HuH-7 (cell line): ENCODE data around the gene SERPINA9.
A peak's percentile ranks its signal among the peaks of the same experiment; 100 is the strongest.
"Not testable (repeated sequence)": the region's sequence is repeated elsewhere in the genome, so short reads cannot be mapped to it uniquely, and the experiment has no call there.

ENCODE experiments used
- DNase-seq: peaks from one replicate; pipeline ENCODE4 v3.0.0; 2011; ENCODE audit warnings: low spot score

Gene SERPINA9

DNA sequence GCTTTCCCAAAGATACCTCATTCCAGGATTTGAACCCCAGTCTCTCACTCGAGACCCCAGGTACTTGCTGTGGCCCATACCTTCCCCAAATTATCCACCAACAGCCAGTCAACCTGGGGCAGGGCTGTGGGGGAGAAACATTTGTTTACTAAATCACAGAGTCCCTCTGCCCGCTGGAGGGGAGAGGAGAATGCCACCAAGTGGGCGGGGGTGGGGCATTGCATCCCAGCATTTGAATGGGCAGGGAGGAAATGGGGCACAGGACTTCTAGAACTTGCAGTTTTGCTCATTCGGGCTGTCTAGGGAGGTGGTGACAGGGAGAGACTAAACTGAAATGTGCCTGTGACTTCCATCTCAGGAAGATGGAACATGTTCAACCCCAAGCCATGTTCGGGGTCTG, 10.9 kb upstream of the SERPINA9 start:
- no peak for DNase-seq

DNA sequence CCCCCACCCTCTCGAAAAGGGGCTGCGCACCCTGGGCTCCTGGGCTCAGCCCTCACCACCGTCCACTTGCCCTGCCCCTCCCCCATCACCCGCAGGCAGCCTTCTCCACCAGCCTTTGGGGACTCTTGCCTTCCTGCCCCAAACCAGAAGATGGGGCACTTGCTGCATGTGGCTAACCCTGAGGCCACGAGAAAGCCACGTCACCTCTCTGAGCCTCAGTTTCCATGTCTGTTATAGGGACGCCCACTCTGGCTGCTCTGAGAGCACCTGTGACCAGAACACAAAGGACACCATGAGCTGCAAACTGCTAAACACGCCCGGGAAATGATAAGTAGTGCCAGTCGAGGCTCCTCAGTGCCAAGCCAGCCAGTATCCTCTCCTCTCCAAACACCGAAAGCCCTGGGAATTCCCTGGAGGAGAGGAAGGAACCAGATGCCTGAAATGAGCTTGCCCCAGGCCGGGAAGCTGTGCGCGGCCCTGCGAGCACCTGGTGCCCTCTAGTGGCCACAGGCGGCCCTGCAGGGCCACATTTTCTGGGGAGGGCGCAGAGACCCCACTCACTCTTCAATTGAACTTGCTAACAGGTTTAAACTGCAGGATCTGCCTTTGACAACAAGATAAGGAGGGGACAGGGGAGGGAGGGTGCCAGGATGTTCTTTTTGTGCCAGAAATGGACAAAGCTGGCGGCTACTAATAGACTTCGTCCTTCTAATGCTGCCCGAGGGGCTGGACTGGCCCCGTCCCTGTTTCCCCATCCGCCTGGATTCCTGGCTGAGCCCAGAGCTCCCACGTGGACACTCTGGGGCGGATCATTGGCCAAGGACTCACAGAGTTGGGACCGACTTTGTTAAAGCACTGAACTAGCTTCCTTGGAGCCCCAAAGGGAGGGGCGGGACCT, 10.2 kb upstream of the SERPINA9 start:
- peak; percentile 74 for DNase-seq

DNA sequence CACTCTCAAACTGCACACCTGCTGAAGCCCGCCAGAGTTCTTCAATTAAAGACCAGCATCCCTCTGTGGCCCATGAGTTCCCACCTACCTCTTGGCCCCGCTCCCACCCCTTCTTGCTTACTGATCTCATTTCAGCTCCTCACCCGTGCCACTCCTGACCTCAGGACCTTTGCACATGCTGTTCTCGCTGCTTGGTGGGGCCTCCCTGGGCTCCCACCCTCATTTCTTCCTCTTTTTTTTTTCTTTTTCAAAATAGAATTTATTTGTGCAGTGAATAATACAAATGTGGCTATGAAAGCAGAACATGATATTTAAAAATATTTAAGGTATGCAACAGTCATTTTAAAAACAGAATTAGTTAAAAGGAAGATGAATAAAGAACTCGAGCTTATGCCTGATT, 8.5 kb upstream of the SERPINA9 start:
- no peak for DNase-seq

DNA sequence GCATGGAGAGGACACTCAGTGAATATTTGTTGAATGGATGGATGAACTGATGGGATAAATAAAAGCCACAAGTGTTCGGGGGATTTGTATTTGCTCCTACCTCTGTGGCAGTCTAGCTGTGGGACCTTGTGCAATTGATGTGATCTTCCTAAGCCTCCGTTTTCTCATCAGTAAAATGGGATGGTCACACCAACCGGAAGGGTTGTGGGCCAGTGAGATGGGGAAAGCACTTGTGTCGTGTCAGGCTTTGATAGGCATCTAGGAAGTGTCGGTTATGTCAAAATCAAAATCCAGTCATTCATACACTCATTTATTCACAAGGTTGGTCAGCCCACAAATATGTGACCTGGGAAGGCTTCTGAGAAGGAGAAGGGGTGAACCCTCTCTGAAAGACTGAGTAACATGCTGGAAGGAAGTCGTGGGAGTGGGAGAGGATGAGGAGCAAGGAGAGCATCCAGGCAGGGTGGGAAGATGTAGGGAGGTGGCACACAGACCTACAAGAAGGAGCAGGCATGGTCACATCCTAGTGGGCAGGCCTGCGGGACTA, 7.8 kb upstream of the SERPINA9 start:
- DNase-seq, result no peak

DNA sequence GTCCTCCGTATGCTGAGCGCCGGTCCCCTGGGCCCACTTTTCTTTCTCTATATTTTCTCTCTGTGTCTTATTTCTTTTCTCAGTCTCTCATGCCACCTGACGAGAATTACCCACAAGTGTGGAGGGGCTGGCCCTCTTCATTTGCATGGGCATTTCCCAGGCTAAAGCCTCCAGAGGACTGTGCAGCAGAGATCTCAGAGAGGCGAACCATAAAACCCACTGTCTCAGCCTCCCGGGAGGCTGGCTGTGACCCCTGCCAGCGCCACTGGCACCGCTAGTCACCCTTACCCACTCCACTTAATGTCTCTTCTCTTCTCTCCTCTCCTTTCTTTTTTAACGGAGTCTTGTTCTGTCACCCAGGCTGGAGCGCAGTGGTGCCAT, 7.1 kb upstream of the SERPINA9 start:
- no peak for DNase-seq

DNA sequence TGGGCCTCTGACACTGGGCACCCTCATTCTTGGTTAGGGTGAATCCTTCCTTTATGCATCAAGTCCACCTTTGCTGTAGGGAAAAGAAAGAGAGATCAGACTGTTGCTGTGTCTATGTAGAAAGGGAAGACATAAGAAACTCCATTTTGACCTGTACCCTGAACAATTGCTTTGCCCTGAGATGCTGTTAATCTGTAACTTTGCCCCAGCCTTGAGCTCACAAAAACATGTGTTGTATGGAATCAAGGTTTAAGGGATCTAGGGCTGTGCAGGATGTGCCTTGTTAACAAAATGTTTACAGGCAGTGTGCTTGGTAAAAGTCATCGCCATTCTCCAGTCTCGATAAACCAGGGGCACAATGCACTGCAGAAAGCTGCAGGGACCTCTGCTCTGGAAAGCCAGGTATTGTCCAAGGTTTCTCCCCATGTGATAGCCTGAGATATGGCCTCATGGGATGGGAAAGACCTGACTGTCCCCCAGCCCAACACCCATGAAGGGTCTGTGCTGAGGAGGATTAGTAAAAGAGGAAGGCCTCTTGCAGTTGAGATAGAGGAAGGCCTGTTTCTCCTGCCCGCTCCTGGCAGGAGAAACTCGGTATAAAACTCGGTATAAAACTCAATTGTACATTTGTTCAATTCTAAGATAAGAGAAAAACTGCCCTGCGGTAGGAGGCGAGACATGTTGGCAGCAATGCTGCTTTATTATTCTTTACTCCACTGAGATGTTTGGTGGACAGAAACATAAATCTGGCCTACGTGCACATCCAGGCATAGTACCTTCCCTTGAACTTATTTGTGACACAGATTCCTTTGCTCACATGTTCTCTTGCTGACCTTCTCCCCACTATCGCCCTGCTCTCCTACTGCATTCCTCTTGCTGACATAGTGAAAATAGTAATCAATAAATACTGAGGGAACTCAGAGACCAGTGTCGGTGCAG, 6.4 kb upstream of the SERPINA9 start:
- not testable (repeated sequence) for DNase-seq

DNA sequence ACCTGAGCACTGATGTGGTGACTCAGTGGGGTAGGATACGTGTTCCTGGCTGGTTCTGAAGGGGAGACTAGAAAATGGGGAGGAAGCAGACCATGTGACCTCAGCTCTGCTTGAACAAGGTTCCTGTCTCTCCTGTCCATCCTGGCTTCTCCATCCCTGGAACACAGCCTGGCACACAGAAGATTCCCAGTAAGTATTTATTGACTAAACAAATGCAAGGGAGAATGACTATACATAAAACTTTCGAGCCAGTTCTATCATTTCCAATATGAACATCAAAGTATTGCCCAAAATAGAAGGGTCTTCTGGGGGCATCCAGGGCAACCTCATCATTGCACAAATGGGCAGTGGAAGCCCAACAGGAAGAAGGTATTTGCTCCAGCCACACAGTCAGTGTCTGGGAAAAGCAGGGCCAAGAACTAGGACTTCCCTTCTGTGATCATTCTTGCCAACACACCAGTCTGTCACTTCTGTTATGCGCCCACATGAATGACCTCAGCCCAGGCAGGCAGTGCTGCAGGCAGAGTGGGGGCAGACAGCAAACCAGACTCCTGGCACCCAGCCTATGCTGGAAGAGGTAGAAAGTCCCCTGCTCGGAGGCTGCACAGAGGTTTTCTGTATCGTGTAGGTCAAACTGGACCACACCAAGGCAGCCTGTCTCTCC, 5.6 kb upstream of the SERPINA9 start:
- no peak for DNase-seq

DNA sequence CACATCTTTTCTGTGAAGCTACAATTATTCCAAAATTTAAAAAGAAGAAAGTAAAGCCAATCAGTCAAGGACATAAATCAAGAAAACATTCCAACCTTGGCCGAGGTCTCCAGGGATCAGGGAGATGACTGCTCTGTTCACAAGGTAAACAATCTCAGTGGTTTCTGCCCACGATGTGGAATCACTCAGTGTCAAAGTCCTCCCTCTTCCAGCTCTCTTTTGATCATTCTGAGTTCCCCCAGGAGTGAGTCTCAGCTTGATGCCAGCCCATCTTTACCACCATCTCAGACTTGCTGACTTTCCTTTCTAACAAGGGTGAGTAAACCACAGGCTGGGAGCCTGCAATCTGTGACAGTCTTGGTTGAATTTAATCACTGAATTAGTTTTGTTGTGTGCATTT, 4.8 kb upstream of the SERPINA9 start:
- no peak for DNase-seq

DNA sequence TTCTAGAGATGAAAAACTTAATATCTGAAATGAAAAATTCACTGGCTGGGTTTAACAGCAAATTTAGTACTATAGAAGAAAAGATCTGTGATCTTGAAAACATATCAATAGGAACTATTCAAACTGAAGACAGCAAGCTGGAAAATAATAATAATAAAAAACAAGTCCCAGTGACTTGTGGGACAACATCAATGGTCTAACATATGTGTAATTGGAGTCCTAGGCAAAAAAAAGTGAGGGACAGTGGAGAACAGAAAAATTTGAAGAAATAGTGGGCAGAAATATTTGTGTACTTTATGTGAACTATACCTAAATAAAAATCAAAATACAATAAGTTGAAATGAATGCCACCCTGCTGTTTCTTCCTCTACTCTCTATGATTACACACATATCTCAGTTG, 2.4 kb upstream of the SERPINA9 start:
- DNase-seq, result no peak

DNA sequence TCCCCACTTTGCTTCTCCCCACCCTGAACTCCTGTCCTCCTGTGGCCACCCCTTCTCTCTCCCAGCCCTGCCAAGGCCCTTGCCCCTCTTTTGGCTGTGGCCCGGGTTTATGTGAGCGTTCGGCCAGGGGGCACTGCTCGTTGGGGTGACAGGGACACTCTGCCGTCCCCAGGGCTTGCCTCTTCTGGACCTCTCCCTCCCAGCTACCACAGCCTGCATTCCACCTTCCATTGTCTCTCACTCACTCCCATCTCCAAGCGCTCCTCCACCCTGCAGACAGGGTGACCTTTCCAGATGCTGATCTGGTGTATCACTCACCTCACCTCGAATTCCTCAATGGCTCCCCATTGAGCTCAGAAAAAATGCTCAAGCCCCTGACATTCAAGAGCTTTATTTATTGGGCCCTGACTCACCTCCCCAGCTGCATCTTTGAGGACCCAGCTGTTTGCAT, 1.4 kb downstream of the SERPINA9 start:
- no peak for DNase-seq

DNA sequence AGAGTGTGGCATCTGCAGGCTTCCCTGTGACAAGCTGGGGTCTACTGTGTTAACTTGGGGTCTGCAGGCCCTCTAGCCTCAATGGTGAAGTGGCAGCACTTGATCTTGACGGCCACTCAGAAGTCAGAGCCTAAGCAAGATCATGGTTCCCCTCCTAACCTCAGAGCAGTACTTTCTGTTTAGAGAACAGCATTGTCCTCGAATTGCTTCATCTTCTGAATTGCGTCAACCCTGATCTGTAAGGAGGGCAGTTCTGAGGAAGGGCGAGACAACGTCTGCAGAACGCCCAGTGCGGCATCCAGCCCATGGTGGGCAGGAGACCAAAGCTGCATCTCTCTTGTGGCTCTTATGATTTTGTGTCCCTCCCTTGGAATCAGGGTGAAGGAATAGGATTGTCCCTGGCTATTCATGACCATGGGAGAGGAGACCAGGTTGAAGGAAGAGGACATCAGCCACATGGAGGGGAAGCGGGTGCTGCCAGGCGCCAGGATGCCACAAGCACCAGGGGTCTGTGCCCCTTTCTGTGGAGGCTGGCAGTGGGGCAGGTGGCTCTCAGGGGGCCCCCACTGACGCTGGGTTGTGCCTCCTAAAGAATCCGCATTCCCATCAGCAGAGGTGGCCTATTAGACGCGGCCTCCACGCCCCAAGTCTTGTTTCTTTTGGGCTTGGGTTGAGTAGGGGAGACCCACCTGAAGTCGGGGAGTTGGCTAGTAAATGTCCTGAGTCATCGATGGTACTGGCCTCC, 2.2 kb downstream of the SERPINA9 start:
- no peak for DNase-seq

DNA sequence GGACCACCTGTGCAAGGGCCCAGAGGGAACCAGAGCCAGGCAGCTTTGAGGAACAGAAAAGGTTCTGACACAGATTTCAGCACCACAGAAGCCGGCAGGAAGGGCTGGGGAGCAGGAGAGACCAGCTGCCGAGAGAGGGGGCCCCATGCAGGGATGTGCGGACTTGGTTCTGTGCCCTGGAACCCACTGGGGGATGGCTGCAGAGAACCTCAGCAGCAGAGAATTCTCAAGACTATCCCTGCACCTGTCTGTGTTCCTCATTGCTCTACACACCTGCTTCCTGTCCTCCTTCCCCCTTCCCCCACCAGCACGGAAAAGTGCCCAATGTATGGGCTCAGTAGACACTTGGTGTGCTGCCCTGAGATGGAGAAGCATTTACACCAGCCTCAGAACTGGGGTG, 3.2 kb downstream of the SERPINA9 start:
- no peak for DNase-seq

DNA sequence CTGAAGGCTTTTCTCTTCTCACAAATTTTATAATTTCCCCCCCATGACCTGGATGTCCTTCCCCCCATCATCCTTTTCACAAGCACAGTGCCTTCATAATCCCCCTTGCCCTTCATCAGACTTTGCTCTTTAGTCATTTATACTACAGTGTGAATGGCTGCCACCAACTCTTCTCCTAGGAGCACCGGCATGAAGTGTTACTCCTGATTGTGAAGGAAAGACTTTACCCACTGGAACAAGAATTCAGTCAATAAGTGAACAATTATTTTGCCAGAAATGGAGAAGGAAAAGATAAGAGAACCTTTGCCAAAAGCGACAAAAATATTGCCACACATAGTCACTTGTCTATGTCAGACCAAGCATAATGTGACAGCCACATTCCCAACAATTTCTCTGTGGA, 5.0 kb downstream of the SERPINA9 start:
- no peak for DNase-seq

DNA sequence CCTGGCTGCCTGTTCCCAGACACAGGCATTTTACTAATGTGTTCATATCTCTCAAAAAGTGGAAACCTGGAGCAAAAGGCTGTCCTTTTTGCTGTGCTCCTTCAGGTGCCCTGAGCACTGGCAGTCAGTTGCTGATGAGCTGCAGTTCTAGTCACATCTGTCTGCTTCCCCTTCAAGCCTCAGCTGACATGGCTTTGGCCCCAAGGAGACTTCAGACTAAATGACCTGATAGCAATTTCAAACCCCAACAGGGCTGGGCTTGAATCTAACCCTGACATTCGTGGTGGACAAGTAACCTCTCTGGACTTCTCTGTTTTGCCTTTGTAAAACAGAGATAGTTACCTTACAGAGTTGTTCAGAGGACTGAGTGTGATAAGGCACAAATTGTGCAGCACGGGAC, 5.7 kb downstream of the SERPINA9 start:
- no peak for DNase-seq

DNA sequence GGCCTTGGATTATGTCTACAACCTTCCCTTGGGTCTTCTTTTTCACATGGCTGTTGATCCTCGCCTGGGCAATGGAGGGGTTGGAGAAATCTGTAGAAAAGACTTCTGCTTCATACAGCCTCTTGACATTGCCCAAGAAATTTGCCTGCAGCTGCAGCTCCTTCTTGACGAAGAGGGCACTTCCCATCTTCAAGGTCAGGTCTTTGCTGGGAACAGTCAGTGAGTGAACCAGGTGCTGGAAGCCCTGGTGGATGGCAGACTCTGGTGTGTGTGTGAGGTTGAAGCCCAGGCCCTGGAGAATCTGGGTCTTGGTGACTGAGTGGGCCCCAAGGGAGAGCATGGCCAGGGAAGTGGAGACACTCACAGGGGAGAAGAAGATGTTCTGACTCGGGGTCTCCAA, 6.7 kb downstream of the SERPINA9 start:
- DNase-seq, result no peak

DNA sequence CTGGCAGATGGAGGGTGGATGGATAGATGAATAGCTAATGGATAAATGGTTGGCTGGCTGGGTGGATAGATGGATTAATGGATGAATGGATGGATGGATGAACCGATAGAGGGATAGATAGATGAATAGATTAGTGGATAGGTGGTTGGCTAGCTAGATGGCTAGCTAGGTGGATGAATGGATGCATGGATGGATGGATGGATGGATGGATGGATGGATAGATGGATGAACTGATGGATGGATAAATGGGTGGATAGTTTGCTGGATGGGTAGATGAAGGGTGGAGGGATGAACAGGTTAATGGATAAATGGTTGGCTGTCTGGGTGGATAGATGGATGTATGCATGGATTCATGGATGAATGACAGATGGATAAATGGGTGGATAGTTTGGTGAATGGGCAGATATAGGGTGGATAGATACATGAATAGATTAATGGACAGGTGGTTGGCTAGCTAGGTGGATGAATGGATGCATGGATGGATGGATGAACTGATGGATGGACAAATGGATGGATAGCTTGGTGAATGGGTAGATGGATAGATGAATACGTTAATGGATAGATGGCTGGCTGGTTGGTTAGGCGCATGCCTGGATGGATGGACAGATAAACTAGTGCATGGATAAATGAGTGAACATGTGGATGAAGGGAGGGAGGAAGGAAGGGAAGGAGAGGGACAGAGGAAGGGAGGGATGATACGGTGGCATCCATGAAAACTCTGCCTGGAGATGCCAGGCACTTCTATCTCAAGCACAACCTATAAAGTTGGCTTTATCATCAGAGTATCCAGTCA, 8.1 kb downstream of the SERPINA9 start:
- no peak for DNase-seq

DNA sequence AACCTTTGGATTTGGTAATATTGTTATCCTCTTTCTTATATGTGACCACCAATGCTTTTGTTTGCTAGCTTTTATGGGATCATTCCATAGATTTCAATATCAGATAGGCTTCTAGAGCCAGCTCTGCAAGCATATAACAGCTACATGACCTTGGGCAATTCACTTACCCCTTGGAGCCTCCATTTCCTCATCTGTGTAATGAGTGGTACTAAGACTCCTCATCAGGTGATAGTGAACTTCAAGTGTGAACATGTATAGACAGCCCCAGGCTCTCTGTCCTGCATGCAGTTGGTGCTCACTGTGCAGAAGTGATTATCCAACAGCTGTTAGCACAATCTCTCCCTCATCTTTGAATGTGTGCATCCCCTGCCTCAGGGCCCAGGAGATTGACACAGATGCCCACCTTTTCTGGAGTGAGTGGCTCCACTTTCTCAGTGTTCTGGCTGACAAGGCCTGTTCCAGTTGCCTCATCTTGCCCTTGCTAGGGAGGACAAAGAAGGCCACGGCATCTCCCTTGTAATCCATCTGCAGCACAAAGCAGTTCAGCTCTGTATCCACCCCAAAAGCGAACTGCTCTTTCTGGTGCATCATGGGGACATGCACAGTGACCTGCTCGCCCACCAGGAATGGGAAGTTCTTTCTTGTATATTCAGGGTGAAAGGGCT, 9.2 kb downstream of the SERPINA9 start:
- no peak for DNase-seq

DNA sequence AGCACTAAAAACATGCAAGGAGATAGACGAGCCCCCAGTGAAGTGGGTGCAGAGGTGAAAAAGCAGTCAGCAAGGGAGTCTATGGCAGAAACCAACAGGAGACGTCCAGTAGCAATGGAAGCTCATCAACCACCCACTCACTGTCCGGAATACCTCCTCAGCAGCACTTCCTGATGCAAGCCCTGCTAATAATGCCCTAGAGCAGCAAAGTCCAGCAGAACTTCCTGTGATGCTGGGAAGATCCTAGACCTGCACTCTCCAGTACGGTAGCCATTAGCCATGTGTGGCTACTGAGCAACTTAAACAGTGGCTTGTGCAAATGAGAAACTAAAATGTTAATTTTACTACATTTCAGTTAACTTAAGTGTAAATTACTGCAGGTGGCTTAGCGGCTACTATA, 11.0 kb downstream of the SERPINA9 start:
- no peak for DNase-seq

DNA sequence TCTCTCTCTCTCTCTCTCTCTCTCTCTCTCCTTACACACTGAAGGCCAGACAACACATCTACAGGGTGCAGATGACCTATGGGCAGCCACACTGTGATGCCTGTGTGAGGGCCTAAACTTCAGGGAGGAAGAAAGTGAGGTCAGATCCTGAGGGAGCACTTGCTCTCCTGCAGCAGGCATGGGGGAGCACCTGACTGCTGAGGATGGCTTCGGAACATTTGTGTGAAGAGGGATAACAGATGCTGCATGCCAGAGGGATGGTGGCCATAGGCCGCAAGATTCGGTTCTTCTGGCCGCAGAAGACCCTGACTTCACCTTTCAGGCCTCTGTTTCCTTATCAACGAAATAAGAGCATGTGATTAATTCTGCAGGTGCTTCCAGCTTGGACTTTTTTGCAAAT, 11.7 kb downstream of the SERPINA9 start:
- DNase-seq, result no peak
